H9 (cell line): ENCODE results near the gene GOLGA7B. TPM values are rescaled to one million over a fixed set of nuclear protein-coding genes. Genes with fewer than 3 reads are reported as not detected.

Experiments used
- DNase-seq: peaks from one replicate; pipeline ENCODE4 v3.0.0-alpha.2; 2017
- H2AFZ ChIP-seq: one replicate; pipeline ENCODE4 v1.6.1; 2013; ENCODE audit warnings: mild to moderate bottlenecking, low read length, control low read depth, moderate library complexity
- H2AK5ac ChIP-seq: 2 replicates; pipeline ENCODE4 v1.6.1; 2013; ENCODE audit warnings: low read length, control low read depth, mixed read lengths; ENCODE audit not compliant: insufficient read length
- H2BK120ac ChIP-seq: one replicate; pipeline ENCODE4 v1.6.1; 2013; ENCODE audit warnings: low read depth, mild to moderate bottlenecking, low read length, control low read depth, inconsistent platforms; ENCODE audit not compliant: poor library complexity, severe bottlenecking
- H2BK12ac ChIP-seq: 2 replicates; pipeline ENCODE4 v1.6.1; 2013; ENCODE audit warnings: low read length, control low read depth, mixed read lengths, low read depth; ENCODE audit not compliant: insufficient read length
- H2BK15ac ChIP-seq: 2 replicates; pipeline ENCODE4 v1.6.1; 2013; ENCODE audit warnings: low read depth, low read length, control low read depth
- H2BK20ac ChIP-seq: one replicate; pipeline ENCODE4 v1.6.1; 2013; ENCODE audit warnings: low read depth, mild to moderate bottlenecking, low read length, control low read depth, inconsistent platforms; ENCODE audit not compliant: poor library complexity, severe bottlenecking
- H2BK5ac ChIP-seq: 2 replicates; pipeline ENCODE4 v1.6.1; 2013; ENCODE audit warnings: low read length, control low read depth, mixed read lengths; ENCODE audit not compliant: insufficient read length
- H3K14ac ChIP-seq: 2 replicates; pipeline ENCODE4 v1.6.1; 2013; ENCODE audit warnings: low read length, control low read depth; ENCODE audit not compliant: insufficient read depth
- H3K18ac ChIP-seq: 2 replicates; pipeline ENCODE4 v1.6.1; 2013; ENCODE audit warnings: low read depth, mild to moderate bottlenecking, mixed read lengths, low read length, control low read depth; ENCODE audit not compliant: insufficient read length
- H3K23ac ChIP-seq: 2 replicates; pipeline ENCODE4 v1.6.1; 2013; ENCODE audit warnings: low read length, control low read depth, mixed read lengths, low read depth; ENCODE audit not compliant: insufficient read length
- H3K23me2 ChIP-seq: 2 replicates; pipeline ENCODE4 v1.6.1; 2013; ENCODE audit warnings: low read depth, mild to moderate bottlenecking, mixed read lengths, low read length, control low read depth; ENCODE audit not compliant: insufficient read length, poor library complexity, severe bottlenecking
- H3K27ac ChIP-seq: 2 replicates; pipeline ENCODE4 v1.5.1; 2013; ENCODE audit warnings: low read length, control low read depth, mixed read lengths, low read depth; ENCODE audit not compliant: insufficient read length
- H3K27me3 ChIP-seq: 2 replicates; pipeline ENCODE4 v1.6.1; 2013; ENCODE audit warnings: low read length, control low read depth, inconsistent platforms; ENCODE audit not compliant: insufficient read depth
- H3K4ac ChIP-seq: 2 replicates; pipeline ENCODE4 v1.6.1; 2013; ENCODE audit warnings: low read depth, mild to moderate bottlenecking, control low read depth, inconsistent platforms, low read length, moderate library complexity
- H3K4me1 ChIP-seq: 2 replicates; pipeline ENCODE4 v1.6.1; 2013; ENCODE audit warnings: low read length, control low read depth, inconsistent platforms; ENCODE audit not compliant: insufficient read depth
- H3K4me2 ChIP-seq: 2 replicates; pipeline ENCODE4 v1.6.1; 2013; ENCODE audit warnings: low read length, control low read depth, mixed read lengths; ENCODE audit not compliant: insufficient read length, insufficient read depth
- H3K56ac ChIP-seq: 2 replicates; pipeline ENCODE4 v1.6.1; 2013; ENCODE audit warnings: low read depth, mild to moderate bottlenecking, mixed read lengths, low read length, control low read depth; ENCODE audit not compliant: insufficient read length
- H3K79me1 ChIP-seq: 2 replicates; pipeline ENCODE4 v1.6.1; 2013; ENCODE audit warnings: low read depth, mild to moderate bottlenecking, moderate library complexity, low read length, control low read depth, inconsistent platforms; ENCODE audit not compliant: insufficient read depth, poor library complexity, severe bottlenecking
- H3K79me2 ChIP-seq: 2 replicates; pipeline ENCODE4 v1.6.1; 2013; ENCODE audit warnings: low read length, control low read depth, inconsistent platforms; ENCODE audit not compliant: insufficient read depth
- H3K9ac ChIP-seq: 2 replicates; pipeline ENCODE4 v1.6.1; 2013; ENCODE audit warnings: low read length, control low read depth, mixed read lengths; ENCODE audit not compliant: insufficient read length; ENCODE audit errors: extremely low read depth
- H3K9me3 ChIP-seq: one replicate; pipeline ENCODE4 v1.6.1; 2013; ENCODE audit warnings: low read depth, low read length, inconsistent platforms; ENCODE audit not compliant: control insufficient read depth
- H3T11ph ChIP-seq: one replicate; pipeline ENCODE4 v1.6.1; 2013; ENCODE audit warnings: mild to moderate bottlenecking, low read length, control low read depth, inconsistent platforms
- H4K20me1 ChIP-seq: one replicate; pipeline ENCODE4 v1.6.1; 2013; ENCODE audit not compliant: control insufficient read depth, insufficient read length, insufficient read depth
- H4K5ac ChIP-seq: 2 replicates; pipeline ENCODE4 v1.6.1; 2013; ENCODE audit warnings: low read depth, mild to moderate bottlenecking, mixed read lengths, low read length, control low read depth; ENCODE audit not compliant: insufficient read length
- H4K8ac ChIP-seq: replicated peaks from 2 replicates; pipeline ENCODE4 v1.6.1; 2013; ENCODE audit warnings: low read length, control low read depth, mixed read lengths, low read depth; ENCODE audit not compliant: insufficient read length
- H4K91ac ChIP-seq: 2 replicates; pipeline ENCODE4 v1.6.1; 2013; ENCODE audit warnings: low read depth, mild to moderate bottlenecking, moderate library complexity, mixed read lengths, low read length, control low read depth; ENCODE audit not compliant: insufficient read length
- H3K27ac Mint-ChIP-seq, 3 experiments: 2 replicates in 2 of 3; 3 replicates in 1 of 3; pipeline ENCODE4 v1.8.0; 2020 to 2021; ENCODE audit warnings: mixed read lengths in 3 of 3, mild to moderate bottlenecking in 1 of 3, moderate library complexity in 1 of 3
- H3K27me3 Mint-ChIP-seq: 2 replicates; pipeline ENCODE4 v1.8.0; 2021; ENCODE audit warnings: low read depth, mild to moderate bottlenecking, moderate library complexity, mixed read lengths
- H3K36me3 Mint-ChIP-seq, 3 experiments: 2 replicates in 2 of 3; 3 replicates in 1 of 3; pipeline ENCODE4 v1.8.0; 2020 to 2021; ENCODE audit warnings: low read depth in 3 of 3, mixed read lengths in 3 of 3; ENCODE audit not compliant: insufficient read depth in 1 of 3
- H3K4me1 Mint-ChIP-seq, 2 experiments: 2 replicates each; pipeline ENCODE4 v1.8.0; 2020; ENCODE audit warnings: mixed read lengths in 2 of 2
- H3K4me3 Mint-ChIP-seq, 2 experiments: 2 replicates in 1 of 2; 3 replicates in 1 of 2; pipeline ENCODE4 v1.8.0; 2020 to 2021; ENCODE audit warnings: mild to moderate bottlenecking in 2 of 2, mixed read lengths in 2 of 2, moderate library complexity in 1 of 2
- H3K9me3 Mint-ChIP-seq, 2 experiments: 2 replicates in 1 of 2; 3 replicates in 1 of 2; pipeline ENCODE4 v1.8.0; 2020; ENCODE audit warnings: mild to moderate bottlenecking in 2 of 2, mixed read lengths in 2 of 2, moderate library complexity in 1 of 2
- CTCF ChIP-seq: fragments of 200-600 bp; sonication (generic); conservative IDR thresholded peaks from 3 replicates; pipeline ENCODE4 v1.8.0; 2021; ENCODE audit warnings: antibody characterized with exemption, mild to moderate bottlenecking
- WGBS: extraction: QIAGEN DNeasy Blood & Tissue Kit; methylation state at CpG from one replicate; pipeline ENCODE4 v1.1.7; 2013; ENCODE audit warnings: missing lambda C conversion rate, low lambda C conversion rate, mixed read lengths; ENCODE audit not compliant: insufficient read length; ENCODE audit errors: extremely low coverage; 5-methylcytosine and 5-hydroxymethylcytosine counted together
- total RNA-seq: library from RNA; stranded (reverse); gene quantifications from 2 replicates; pipeline ENCODE4 v1.2.1, GENCODE V29; 2021

GOLGA7B gene
- total RNA-seq, 1 experiment from 2014 or later = 0.04 TPM

DNA sequence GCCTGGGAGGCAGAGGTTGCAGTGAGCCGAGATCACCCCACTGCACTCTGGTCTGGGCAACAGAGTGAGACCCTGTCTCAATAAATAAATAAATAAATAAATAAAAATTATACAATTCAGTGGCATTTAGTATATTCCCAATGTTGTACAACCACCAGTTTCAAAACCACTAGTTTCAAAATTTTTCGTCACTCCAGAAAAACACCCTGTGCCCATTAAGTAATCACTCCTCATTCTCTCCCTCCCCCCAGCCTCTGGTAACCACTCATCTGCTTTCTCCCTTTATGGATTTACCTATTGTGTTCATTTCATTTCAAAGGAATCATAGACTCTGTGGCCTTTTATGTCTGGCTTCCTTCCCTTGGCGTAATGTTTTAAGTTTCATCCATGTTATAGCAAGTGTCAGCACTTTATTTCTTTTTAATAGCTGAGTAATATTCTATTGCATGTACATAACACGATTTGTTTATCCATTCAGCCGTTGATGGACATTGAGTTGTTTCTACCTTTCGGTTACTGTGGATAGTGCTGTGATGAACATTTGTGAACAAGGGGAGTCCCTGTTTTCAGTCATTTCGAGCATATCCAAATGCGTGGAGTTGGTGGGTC lies 29.4 kb upstream of the GOLGA7B start:
- H2BK15ac ChIP-seq = no peak overlapping the region
- H3K9me3 Mint-ChIP-seq = no peaks in the 10 kb centered on the region
- H3K79me1 ChIP-seq = no peaks in the 10 kb centered on the region
- H3K27ac ChIP-seq = no peak overlapping the region
- H2AFZ ChIP-seq = no peak overlapping the region
- H3K18ac ChIP-seq = no peak overlapping the region
- no peak overlapping the region for H3T11ph ChIP-seq
- no peak overlapping the region for H3K4ac ChIP-seq
- peaks cover 4 to 26% of the 10 kb centered on the region in 2 experiments for H3K4me1 Mint-ChIP-seq
- H4K20me1 ChIP-seq = no peaks in the 10 kb centered on the region
- no peaks in the 10 kb centered on the region for H3K4me1 ChIP-seq
- no peak overlapping the region for H2BK5ac ChIP-seq
- H3K27me3 ChIP-seq = no peaks in the 10 kb centered on the region
- no peak overlapping the region for H3K27ac Mint-ChIP-seq
- no peak overlapping the region for H3K56ac ChIP-seq
- H2BK20ac ChIP-seq = no peak overlapping the region
- no CpG with 5 or more reads among the region's 8 CpGs for WGBS
- no peaks in the 10 kb centered on the region for H3K9me3 ChIP-seq
- no peak overlapping the region for H2BK12ac ChIP-seq
- peaks cover under 1% of the 10 kb centered on the region for H3K23me2 ChIP-seq
- no peak overlapping the region for H3K9ac ChIP-seq
- H3K79me2 ChIP-seq = no peaks in the 10 kb centered on the region
- no peak overlapping the region for H3K4me2 ChIP-seq
- H4K8ac ChIP-seq = no peak overlapping the region
- H3K14ac ChIP-seq = no peak overlapping the region
- no peak overlapping the region for H2AK5ac ChIP-seq
- H4K5ac ChIP-seq = no peak overlapping the region
- H3K36me3 Mint-ChIP-seq = no peaks in the 10 kb centered on the region
- no peak overlapping the region for H4K91ac ChIP-seq
- H3K23ac ChIP-seq = no peak overlapping the region
- no peaks in the 10 kb centered on the region; the same call in 1 of the 2 replicates for H3K27me3 Mint-ChIP-seq
- TF ChIP-seq CTCF = no peak
- no peak overlapping the region for H2BK120ac ChIP-seq
- H3K4me3 Mint-ChIP-seq = no peak overlapping the region
- DNase-seq = no peak
